Stimulated activated CD4-positive, alpha-beta T cell treated with anti-CD3 and anti-CD28 coated beads, Interleukin-1b, Interleukin-23, amount 100 ng/mL, for 1 hour (primary cell): ENCODE results near the gene FGF16.
"Not testable (repeated sequence)": the region's sequence is repeated elsewhere in the genome, so short reads cannot be mapped to it uniquely, and the experiment has no call there.

Experiments used
- DNase-seq, 2 donors: peaks; one replicate each; pipeline ENCODE4 v3.0.0-alpha.2; 2020; ENCODE audit warnings: low read depth in 2 of 2

The FGF16 gene

GRCh38 chrX:77446908-77447652, at the start of gene FGF16:
Gene FGF16, plus strand, starts transcription at chrX:77447389. Its CDS starts 286 bp downstream, at chrX:77447675.
- DNase-seq: no peak

GRCh38 chrX:77398330-77398954, 48.7 kb upstream of the FGF16 start:
- no peak for DNase-seq

GRCh38 chrX:77404419-77404818, 42.8 kb upstream of the FGF16 start:
- no peak for DNase-seq

- DNase-seq: not testable (repeated sequence)
Observed at GRCh38 chrX:77407821-77408220, 39.4 kb upstream of the FGF16 start.

GRCh38 chrX:77412631-77413030, 34.6 kb upstream of the FGF16 start:
- DNase-seq: no peak

GRCh38 chrX:77415161-77415560, 32.0 kb upstream of the FGF16 start:
- no peak for DNase-seq

GRCh38 chrX:77415882-77416281, 31.3 kb upstream of the FGF16 start:
- no peak for DNase-seq

GRCh38 chrX:77422891-77423648, 24.1 kb upstream of the FGF16 start:
- no peak for DNase-seq

GRCh38 chrX:77426811-77427210, 20.4 kb upstream of the FGF16 start:
- no peak for DNase-seq

GRCh38 chrX:77427611-77428010, 19.6 kb upstream of the FGF16 start:
- DNase-seq: no peak

- DNase-seq: no peak
Observed at GRCh38 chrX:77428551-77428950, 18.6 kb upstream of the FGF16 start.

- no peak for DNase-seq
Observed at GRCh38 chrX:77431227-77431626, 16.0 kb upstream of the FGF16 start.

- DNase-seq: no peak
Observed at GRCh38 chrX:77433001-77433400, 14.2 kb upstream of the FGF16 start.

GRCh38 chrX:77434962-77435361, 12.2 kb upstream of the FGF16 start:
- DNase-seq: no peak

- DNase-seq: no peak
Observed at GRCh38 chrX:77436271-77436670, 10.9 kb upstream of the FGF16 start.

GRCh38 chrX:77436682-77437081, 10.5 kb upstream of the FGF16 start:
- DNase-seq: no peak

GRCh38 chrX:77440330-77440729, 6.9 kb upstream of the FGF16 start:
- DNase-seq: no peak

- DNase-seq: no peak
Observed at GRCh38 chrX:77441033-77441432, 6.2 kb upstream of the FGF16 start.

GRCh38 chrX:77441479-77441878, 5.7 kb upstream of the FGF16 start:
- no peak for DNase-seq

GRCh38 chrX:77442728-77443127, 4.5 kb upstream of the FGF16 start:
- no peak for DNase-seq

GRCh38 chrX:77444075-77444474, 3.1 kb upstream of the FGF16 start:
- no peak for DNase-seq

- DNase-seq: no peak
Observed at GRCh38 chrX:77444545-77444944, 2.6 kb upstream of the FGF16 start.
